NCI-H345 treated with DMSO at 0.1 percent for 48 hours (cell line): ENCODE data around the gene DNAJA2.

Source experiments
- DNase-seq: peaks from one replicate; lab custom pipeline; 2025; ENCODE audit not compliant: unreplicated experiment; lab: John Stamatoyannopoulos, UW

Gene DNAJA2

DNA sequence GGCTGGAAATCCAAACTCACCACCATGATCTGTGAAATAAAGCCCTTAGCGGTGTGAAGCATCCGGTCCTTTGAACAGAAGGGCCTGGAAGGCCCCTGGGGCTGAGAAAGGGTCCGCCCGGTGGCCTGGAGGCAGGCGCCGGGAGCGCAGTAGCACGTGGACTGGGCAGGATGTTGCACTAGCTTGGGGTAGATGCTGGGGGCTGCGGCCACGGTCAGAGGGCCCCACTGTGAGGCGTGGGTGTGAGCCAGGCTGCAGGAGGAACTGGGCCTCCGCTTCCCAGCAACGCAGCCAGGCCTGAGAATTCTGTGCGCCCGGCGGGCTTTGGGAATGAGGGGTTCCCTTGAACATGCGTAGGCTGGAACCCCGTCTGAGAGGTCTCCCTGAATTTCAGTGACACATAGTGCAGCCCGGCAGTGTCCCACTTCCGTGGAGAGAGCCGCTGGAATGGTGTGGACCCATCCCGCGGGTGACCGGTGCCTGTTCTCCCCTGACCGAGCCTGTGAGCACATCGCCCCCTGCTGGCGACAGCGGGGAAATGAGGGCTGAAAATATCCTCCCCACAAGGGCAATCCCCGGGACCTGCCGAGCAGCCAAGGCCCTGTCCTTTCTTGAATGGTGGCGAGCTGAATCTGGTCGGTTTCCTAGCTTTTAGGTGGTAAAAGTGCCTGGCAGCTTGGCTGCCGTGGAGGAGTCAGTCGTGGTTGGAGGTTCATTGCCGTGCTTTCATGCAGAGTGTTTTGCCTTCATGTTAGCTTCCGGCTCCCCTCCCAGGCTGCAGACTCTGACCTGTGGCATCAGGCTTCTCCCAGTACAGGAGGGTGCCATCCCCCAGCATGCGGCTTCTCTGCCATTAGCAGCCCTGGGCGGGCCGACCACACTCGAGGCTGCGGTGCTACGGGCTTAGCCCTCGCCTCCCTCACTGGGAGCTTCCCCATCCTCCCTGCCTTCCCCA is 43.8 kb downstream of the DNAJA2 start:
- no peak for DNase-seq

DNA sequence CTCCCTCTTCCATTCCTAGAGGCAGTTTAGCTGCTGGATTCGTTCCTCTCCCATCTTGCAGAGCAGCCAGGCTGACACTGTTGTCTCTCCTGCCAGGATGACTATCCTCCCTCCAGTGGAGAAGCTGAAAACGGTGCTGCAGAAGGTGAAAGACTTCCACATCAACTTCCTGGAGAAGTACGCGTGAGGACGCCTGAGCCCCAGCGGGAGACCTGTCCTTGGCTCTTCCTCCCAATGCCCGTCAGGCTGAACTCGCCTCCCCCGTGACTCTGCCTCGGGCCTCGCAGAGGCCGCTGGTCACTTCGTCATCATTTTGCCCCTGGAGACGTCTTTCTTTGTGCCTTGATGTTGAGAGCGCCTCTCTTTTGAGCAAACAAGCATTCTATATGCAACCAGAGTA is 44.7 kb downstream of the DNAJA2 start:
- no peak for DNase-seq

DNA sequence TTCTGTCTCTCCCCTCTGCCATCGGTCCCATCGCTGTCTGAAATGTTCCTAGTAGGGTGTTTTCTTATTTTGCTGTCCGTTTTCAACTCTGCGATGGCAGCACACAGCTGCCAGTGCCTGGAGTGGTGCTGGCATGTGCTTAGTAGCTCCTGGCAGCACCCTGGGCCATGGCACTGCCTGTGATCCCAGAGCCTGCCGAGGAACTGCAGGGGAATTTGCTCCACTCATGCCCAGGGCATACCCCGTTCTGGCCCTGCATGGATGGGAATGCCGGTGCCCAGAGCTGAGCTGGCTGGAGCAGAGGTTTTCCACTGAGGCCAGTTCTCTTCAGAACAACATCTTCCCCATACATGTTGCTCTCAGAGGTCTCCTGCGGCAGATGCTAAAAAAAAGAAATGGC is 46.2 kb downstream of the DNAJA2 start:
- no peak for DNase-seq

DNA sequence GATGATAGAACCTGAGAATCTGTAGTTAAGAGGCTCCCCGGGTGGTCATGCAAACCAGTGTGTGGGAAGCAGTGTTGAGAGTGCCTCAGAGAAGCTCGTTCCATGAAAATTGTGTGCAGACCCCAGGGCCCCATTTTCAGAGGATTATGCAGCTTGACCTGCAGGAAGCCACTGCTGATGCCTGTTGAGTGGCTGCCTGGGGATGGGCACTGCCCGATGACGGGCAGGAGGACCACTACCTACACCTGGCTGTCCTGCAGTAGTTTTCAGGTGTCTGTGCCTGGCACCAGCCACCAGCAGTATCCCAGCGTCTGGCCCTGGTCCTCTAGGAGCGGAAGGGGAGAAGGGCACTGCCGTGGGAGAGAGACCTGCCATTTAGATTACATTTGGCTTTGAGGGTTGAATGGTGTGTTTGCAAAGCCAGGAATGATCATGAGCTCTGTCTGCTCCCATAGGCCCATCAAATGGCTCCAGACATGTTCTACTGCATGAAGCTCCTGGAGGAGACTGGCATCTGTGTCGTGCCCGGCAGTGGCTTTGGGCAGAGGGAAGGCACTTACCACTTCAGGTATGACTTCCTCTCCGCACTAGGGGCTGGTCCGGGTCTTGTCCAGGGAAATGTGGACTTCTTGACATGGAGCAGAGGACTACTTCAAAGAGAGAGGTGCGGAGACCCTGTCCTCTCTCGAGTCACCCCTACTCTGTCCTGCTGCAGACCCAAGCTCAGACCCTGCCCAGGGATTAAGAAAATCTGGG is 46.8 kb downstream of the DNAJA2 start:
- no peak for DNase-seq

- no peak for DNase-seq
These were observed 49.1 kb downstream of the DNAJA2 start for GRCh38 chr16:46924402-46924801.

GRCh38 chr16:46923513-46924295 is 49.8 kb downstream of the DNAJA2 start:
- DNase-seq, result no peak

- no peak for DNase-seq
These were observed 51.2 kb downstream of the DNAJA2 start for GRCh38 chr16:46922239-46922638.

DNA sequence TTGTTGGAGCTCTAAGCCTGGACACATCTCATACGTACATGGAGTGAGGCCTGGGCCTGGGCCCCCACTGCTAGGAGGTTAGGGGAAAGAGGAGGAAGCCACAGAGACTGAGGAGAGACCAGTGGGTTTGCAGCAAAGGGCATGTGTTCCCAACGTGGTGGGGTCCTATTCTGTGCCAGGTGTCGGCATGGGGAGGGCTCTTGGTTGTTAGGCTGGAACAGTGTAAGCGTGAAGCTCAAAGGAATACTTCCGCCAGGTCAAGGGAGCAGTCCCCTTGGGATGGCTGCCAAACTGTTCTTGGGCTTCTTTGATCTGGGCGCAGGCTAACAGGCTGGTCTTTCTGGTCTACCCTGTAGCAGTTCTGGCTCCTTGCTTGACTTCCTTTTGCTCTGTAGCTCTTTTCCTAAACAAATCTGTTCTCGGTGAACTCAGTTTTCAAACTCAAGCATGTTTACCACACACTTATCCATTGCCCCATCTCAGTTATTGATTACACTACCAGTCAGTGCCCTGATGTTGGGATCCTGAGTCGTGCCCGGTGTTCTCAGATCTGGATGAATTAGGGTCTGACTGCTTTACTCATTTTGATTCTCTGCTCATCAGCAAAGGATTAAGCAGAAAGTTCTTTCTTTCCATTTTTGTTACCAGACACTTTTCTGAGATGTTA is 52.9 kb downstream of the DNAJA2 start:
- no peak for DNase-seq

DNA sequence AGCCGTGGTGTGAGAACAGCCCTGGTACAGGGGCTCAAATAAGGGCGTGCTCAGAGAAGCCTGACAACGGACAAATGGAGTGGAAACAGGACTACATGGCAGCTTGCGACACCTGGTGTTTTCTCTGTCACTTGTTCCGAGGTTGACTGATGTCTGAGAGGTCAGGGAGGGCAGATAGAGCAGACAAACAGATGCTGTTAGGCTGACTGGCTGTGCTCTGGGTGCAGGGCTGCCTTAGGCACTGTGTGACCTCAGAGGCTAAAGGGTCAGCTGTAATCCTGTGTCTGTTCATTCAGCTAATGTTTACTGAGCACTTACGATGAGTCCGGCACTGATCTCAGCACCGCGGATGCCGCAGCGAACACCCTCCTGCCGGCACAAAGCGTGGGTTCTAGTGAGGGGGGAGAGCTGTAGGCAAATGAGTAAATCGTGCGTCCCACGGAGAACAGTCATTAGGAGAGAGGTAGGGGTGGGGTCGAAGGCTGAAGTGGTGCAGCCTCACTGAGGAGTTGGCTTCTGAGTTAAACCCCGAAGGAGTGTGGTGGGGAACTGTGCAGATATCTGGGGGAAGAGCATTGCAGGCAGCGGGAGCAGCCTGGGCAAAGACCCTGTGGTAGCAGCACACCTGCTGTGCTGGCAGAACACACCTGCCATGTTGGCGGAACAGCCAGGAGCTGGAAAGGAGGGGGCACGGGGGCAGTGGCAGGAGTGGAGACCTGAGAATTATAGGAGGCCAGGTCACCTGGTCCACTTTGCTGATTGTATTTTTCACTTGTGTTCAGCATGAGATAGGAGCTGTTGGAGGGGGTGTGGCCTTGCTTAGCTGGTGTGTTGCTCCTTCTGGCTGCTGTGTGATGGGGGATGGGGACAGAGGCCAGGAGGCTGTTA is 54.3 kb downstream of the DNAJA2 start:
- no peak for DNase-seq

- no peak for DNase-seq
These were observed 55.1 kb downstream of the DNAJA2 start for GRCh38 chr16:46918400-46918799.

DNA sequence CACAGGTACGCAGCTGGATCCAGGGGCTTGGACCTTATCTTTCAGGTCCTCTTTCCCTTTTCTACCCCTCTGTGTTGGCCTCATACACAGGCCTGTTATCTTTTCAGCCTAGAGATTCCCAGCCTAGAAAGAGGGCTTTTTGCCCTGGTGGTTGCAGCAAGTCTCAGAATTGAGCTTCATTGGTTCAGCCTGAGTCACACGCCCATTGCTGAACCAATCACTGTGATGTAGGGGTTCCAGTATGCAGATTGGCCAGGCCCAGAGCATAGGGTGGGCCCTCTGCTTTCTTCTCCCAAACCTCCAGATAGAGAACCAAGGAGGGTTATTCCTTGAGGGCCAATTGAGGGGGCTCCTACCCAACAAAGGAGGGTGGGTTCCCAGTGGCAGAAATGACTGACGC is 56.5 kb downstream of the DNAJA2 start:
- no peak for DNase-seq

DNA sequence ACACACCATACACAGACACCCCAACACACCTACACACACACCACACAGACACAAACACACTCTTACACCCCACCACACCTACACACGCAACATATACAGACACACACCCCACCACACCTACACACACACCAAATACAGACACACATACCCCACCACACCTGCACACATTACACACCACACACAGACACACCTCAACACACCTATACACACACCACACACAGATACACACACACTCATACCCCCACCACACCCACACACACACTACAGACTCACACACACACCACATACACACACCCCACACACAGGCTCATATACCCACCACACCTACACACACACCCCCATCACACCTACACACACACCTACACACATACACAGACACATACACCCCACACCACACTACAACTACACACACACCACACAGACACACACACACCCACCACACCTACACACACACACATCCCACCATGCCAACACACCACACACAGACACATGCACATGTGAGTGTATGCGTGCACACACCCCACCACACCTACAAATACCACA is 57.9 kb downstream of the DNAJA2 start:
- no peak for DNase-seq

GRCh38 chr16:46914556-46915201 is 58.8 kb downstream of the DNAJA2 start:
- no peak for DNase-seq

DNA sequence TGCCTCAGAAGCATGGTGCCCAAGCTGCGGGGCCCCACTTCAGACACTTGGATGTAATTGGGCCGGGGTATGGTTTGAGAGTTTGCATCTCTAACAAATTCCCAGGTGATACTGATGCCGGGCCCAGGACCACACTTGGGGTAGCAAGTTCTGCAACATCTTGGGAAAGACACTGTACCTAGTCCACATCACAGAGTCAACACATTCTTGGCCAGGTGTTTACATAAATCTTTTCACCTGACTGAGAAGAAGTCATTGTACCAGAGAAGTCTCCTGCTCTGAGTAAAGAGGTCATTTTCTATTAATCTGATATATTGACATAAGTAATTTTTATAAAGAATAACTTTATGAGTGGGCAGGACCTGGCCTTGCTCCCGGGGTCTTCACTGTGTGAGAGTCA is 61.8 kb downstream of the DNAJA2 start:
- no peak for DNase-seq

DNA sequence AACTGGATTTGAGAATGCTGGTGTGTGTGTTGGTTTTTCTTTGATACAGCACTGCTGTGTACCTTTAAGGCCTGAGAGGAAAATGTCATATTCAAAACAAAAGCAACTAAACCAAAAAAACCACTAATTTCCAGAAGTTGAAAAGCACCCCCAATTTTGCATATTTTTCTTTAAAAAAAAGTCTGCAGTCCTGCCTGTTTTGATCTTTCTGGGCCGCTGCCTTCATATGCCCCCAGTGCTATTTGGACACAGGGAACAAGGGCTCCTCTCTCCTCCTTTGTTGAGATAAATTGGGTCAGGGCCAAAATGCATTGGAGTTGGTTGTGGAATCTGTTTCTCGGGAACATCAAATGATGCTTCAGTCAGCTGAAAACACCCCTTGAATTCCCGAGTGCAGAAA is 62.4 kb downstream of the DNAJA2 start:
- no peak for DNase-seq

DNA sequence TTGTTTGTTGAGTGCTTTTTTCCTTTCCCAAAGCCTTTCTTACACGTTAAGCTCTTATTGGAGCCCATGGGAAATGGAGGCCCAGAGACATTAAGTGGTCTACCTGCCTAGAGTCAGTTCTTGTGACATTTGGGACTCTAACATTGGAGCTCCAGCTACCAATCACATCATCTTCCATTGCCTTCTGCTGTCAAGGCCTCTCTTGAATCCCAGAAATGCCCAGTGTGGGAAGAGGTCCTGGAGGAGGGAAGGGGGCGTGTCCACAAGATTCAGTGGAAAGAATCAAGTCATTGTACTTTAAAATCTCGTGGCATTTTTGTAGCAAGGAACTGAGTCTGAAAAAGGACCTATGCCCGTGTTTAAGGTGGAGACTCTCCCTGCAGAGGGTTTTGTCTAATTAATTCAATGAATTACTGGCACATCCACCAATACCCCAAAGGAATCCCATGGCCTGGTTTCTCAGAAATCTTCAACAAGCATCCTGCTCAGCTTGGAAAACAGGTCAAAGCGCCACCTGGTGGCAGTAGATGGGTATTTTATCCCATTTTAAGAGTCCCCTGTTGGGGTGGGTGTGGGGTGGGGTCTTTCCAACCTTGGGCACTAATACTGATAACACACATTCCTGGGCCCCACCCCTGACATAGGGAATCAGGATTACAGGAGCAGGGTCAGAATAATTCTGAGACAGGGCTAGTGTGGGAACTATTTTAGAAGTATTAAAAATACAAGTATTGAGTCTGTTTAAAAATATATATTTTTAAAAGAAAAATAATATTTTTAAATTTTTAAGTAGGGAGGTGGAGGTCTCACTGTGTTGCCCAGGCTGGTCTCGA is 64.7 kb downstream of the DNAJA2 start:
- no peak for DNase-seq

DNA sequence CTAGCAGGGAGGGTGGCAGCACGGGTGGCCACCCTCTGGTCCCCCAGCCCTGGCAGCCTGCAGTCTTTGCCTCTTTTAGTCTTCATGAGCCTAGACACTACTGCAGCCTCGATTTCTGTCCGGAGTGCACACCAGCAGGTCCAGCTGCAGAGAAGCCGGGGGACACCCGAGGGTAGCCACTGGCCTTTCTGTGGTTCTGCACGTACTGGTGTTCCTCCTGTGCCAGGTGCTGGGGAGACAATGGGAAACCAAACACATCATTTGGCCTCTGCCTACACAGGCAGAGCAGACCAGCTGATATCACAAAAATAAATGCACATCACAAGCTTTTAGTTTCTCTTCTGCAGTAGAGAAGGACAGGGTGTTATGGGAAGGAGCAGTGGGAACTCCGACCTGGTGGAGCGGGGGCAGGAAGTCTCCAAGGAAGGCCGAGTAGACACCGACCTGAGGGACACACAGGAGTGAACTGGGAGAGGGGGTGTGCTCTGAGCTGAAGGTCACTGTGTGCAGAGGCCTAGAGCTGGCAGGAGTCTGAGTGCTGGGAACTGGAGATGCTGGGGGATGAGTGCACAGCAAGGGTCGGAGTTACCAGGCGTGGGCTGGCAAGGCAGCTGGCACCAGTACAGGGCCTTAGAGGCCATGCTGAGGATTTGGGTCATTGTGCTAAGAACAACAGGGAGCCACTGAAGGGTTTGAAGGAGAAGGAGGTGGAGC is 66.3 kb downstream of the DNAJA2 start:
- DNase-seq, result no peak
